GM12878 (cell line): ENCODE results near the gene GGNBP2.

ENCODE experiments used
- ATF3 ChIP-seq: IDR thresholded peaks from 2 replicates; pipeline ENCODE4 v1.6.1; 2011; ENCODE audit warnings: low read depth, mild to moderate bottlenecking, low read length, moderate library complexity, borderline replicate concordance; ENCODE audit errors: extremely low read depth
- CBX3 ChIP-seq: fragments of 200-600 bp; sonication (generic); IDR thresholded peaks from 2 replicates; pipeline ENCODE4 v1.6.1; 2016; ENCODE audit warnings: low read depth, borderline replicate concordance
- CTCF ChIP-seq, 3 experiments: IDR thresholded peaks in 2 of 3; conservative IDR thresholded peaks in 1 of 3; 2 replicates each; pipeline ENCODE4 v1.5.1; 2011; ENCODE audit warnings: low read depth in 3 of 3, low read length in 3 of 3, mild to moderate bottlenecking in 3 of 3, control low read depth in 2 of 3, moderate library complexity in 2 of 3, inconsistent platforms in 1 of 3, mixed read lengths in 1 of 3; ENCODE audit not compliant: control insufficient read depth in 2 of 3, insufficient read depth in 1 of 3; ENCODE audit errors: extremely low read depth in 1 of 3
- HDAC6 ChIP-seq: fragments of 200-600 bp; sonication (generic); IDR thresholded peaks from one replicate; pipeline ENCODE4 v1.8.0; 2017; ENCODE audit warnings: antibody characterized with exemption; ENCODE audit not compliant: unreplicated experiment
- POLR2A ChIP-seq: IDR thresholded peaks from 2 replicates; pipeline ENCODE4 v1.6.1; 2011; ENCODE audit warnings: low read depth, mild to moderate bottlenecking, low read length
- SRF ChIP-seq, 2 experiments: IDR thresholded peaks; 2 replicates each; pipeline ENCODE4 v1.6.1; 2011; ENCODE audit warnings: low read depth in 2 of 2, low read length in 2 of 2, mild to moderate bottlenecking in 1 of 2, moderate library complexity in 1 of 2
- ZBED1 ChIP-seq: IDR thresholded peaks from 2 replicates; pipeline ENCODE4 v1.6.1; 2016; ENCODE audit warnings: borderline replicate concordance
- TF ChIP-seq, protein P1 (sequence below): IDR thresholded peaks from 2 replicates; pipeline ENCODE4 v1.6.1; 2011; ENCODE audit warnings: low read depth, low read length, improper control_type of control experiment, borderline replicate concordance
- TF ChIP-seq, protein P2 (sequence below): fragments of 450-650 bp; IDR thresholded peaks from 2 replicates; pipeline ENCODE4 v1.6.1; 2014; ENCODE audit warnings: mild to moderate bottlenecking

GRCh38 chr17:36523113-36523512 is 21.6 kb upstream of the GGNBP2 start:
- TF ChIP-seq CTCF (IDR thresholded peaks at IDR 0.05 in 2 of 3, conservative IDR thresholded peaks at IDR 0.05 in 1 of 3; ENCODE audit: control insufficient read depth in 2 of 3, extremely low read depth in 1 of 3, insufficient read depth in 1 of 3, low read depth in 3 of 3, low read length in 3 of 3) = no peak
- TF ChIP-seq POLR2A = no peak
- TF ChIP-seq, protein P1, sequence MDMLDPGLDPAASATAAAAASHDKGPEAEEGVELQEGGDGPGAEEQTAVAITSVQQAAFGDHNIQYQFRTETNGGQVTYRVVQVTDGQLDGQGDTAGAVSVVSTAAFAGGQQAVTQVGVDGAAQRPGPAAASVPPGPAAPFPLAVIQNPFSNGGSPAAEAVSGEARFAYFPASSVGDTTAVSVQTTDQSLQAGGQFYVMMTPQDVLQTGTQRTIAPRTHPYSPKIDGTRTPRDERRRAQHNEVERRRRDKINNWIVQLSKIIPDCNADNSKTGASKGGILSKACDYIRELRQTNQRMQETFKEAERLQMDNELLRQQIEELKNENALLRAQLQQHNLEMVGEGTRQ = no peak
- TF ChIP-seq ZBED1 = no peak
- TF ChIP-seq, protein P2, sequence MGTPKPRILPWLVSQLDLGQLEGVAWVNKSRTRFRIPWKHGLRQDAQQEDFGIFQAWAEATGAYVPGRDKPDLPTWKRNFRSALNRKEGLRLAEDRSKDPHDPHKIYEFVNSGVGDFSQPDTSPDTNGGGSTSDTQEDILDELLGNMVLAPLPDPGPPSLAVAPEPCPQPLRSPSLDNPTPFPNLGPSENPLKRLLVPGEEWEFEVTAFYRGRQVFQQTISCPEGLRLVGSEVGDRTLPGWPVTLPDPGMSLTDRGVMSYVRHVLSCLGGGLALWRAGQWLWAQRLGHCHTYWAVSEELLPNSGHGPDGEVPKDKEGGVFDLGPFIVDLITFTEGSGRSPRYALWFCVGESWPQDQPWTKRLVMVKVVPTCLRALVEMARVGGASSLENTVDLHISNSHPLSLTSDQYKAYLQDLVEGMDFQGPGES = no peak
- TF ChIP-seq HDAC6 = no peak
- TF ChIP-seq SRF (IDR thresholded peaks at IDR 0.05; ENCODE audit: low read depth in 2 of 2, low read length in 2 of 2) = no peak
- TF ChIP-seq CBX3 = no peak
- no peak for TF ChIP-seq ATF3
